Right ventricle myocardium superior (tissue), 1 donor: ENCODE data around the gene SPRYD3. TPM values are rescaled to one million over a fixed set of nuclear protein-coding genes. Genes with fewer than 3 reads are reported as not detected.

Experiments used
- ATAC-seq: fragments of 200-7000 bp; cut with Tn5 transposase; one replicate; pipeline ENCODE4 v1.9.1; 2020; ENCODE audit warnings: mild to moderate bottlenecking; ENCODE audit not compliant: poor library complexity
- DNase-seq: peaks from one replicate; pipeline ENCODE4 v3.0.0-alpha.2; 2020
- intact Hi-C: fragments of 100-400 bp; cut with DNase I; formaldehyde crosslinking; loops from one replicate; pipeline ENCODE4 v1.11.2; 2022
- total RNA-seq: library from RNA; stranded (reverse); fragmentation: NEBNext Ultra II Directional; extraction: Animal tissue kit (Norgen Biotek cat#: 25700); gene quantifications from one replicate; pipeline ENCODE4 v1.2.1, GENCODE V29; 2021
- donor health status: DM: no; HTN: yes; CAD: no; lungs with severe emphysema.

The SPRYD3 gene
- total RNA-seq, 1 donor from 2014 or later = 37.8 TPM

DNA sequence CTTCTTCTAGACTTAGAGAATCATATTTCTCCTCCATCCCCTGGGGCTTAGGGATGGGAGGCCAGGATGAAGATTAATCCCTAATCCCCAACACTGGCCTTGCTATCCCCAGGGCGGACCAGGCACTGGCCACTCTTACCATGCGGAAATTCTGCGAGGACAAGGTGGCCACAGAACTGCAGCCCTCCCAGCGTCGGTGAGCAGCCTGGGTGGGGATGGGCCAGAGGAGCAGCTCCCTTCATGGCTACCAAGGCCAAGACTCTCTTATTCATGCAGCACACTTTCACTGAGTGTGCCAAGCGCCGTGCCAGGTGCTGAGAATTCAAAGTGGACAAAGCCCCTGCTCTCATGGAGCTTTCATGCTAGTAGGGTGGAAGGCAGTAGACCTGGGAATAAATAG is 22.3 kb downstream of the SPRYD3 start:
- intact Hi-C loops = no loop called here
- DNase-seq (no peak), ATAC-seq (no peak)

DNA sequence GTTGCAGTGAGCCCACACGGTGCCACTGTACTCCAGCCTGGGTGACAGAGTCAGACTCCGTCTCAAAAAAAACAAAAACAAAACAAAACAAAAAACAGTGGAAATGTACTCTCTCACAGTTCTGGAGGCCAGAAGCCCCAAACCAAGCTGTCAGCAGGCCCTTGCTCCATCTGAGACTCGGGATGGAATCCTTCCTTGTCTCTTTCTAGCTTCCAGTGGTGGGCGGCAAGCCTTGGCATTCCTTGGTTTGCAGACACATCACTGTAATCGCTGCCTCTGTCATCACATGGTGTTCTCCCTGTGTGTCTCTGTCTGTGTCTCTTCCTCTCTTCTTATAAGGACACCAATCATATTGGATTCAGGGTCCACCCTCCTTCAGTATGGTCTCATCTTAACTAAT is 22.9 kb downstream of the SPRYD3 start:
- intact Hi-C loops = no loop called here
- no peak for ATAC-seq
- no peak for DNase-seq

DNA sequence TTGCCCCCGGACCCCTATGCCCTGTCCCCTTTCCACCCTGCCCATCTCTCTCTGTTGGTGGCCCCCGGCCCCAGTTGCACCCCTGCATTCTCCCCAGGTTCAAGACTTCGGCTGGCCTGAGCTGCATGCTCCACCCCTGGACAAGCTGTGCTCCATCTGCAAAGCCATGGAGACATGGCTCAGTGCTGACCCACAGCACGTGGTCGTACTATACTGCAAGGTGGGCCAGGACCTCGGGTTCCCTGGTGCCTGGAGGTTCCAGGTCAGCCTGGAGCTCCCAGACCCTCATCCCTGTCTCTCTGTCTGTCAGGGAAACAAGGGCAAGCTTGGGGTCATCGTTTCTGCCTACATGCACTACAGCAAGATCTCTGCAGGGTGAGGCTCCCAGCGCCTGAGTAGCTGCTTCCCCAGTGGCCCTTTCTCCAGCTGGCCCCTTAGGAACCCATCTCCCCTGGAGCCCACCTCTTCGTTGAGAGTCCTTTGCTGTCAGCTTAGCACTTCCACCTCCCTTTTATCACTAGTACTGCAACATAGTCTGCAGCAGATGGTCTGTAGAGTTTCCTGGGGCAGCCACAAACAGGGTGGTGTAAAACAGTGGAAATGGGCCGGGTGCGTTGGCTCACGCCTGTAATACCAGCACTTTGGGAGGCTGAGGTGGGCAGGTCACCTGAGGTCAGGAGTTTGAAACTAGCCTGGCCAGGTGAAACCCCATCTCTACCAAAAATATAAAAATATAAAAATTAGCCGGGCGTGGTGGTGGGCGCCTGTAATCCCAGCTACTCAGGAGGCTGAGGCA is 23.5 kb downstream of the SPRYD3 start:
- ATAC-seq = no peak
- intact Hi-C loops = no loop called here
- DNase-seq = no peak

DNA sequence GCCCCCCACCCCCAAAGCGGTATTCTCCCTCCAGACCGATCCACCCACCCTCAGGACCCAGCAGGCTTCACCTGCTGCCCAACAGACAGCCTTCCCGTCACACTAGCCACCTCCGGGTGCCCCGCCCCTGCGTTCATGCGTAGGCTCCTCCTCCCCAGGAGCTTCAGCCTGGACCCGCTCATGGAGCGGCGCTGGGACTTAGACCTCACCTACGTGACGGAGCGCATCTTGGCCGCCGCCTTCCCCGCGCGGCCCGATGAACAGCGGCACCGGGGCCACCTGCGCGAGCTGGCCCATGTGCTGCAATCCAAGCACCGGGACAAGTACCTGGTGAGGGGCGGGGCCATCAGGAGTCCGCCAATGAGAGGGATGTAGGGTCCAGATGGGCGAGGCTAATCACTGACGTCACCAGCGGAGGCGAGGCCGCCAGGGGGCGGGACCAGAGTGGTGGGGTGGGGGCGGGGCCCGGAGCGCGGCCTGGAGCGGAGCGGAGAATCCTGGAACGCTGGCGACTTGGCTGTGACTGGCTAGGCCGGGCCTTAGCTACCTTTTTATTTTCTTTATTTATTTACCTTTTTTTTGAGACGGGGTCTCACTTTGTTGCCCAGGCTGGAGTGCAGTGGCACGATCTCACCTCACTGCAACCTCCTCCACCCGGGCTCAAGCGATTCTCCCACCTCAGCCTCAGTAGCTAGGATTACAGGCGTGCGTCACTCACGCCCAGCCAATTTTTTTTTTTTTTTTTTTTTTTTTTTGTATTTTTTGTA is 24.9 kb downstream of the SPRYD3 start:
- DNase-seq = peak; percentile 95
- intact Hi-C loops = no loop called here
- peak; percentile 65 for ATAC-seq

DNA sequence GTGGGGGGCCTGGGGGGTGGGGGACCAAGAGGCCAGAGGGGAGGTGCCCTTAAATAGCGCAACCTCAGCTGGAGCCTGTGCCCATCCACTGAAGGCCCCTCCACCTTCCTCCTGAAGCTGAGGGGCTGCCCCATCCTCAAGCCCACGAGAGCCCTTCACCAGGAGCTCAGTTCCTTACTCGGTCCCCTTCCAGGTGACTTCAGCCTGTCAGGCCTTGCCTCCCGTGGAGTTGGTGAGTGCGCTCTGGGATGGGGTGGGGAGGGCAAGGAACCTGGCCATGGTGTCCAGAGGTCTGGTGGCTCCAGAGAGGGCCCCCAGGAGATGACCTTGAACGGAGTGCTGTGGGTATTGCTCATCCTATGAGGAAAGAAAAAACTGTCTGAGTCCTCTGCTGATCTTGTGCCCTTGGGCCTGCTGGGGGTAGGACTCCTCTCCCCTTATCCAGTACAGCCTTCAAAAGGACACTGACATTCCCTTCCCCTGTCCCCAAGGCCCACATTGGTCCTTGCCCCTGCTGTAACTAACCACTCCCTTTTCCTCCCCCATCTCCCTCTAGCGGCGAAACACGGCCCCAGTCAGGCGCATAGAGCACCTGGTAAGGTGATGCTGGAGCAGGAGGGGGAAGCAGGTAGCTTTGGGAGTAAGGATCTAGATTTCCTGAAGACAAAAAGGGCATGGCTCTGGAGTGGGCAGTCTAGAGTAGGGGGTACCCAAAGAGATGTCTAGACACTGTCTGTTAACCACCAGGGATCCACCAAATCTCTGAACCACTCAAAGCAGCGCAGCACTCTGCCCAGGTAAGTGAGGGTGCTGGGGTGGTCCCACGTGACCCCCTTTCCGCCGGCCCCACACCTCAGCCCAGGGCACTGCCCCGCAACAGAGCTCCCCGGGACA is 25.7 kb downstream of the SPRYD3 start:
- ATAC-seq (peak; percentile 5), DNase-seq (no peak)
- intact Hi-C loops = no loop called here

DNA sequence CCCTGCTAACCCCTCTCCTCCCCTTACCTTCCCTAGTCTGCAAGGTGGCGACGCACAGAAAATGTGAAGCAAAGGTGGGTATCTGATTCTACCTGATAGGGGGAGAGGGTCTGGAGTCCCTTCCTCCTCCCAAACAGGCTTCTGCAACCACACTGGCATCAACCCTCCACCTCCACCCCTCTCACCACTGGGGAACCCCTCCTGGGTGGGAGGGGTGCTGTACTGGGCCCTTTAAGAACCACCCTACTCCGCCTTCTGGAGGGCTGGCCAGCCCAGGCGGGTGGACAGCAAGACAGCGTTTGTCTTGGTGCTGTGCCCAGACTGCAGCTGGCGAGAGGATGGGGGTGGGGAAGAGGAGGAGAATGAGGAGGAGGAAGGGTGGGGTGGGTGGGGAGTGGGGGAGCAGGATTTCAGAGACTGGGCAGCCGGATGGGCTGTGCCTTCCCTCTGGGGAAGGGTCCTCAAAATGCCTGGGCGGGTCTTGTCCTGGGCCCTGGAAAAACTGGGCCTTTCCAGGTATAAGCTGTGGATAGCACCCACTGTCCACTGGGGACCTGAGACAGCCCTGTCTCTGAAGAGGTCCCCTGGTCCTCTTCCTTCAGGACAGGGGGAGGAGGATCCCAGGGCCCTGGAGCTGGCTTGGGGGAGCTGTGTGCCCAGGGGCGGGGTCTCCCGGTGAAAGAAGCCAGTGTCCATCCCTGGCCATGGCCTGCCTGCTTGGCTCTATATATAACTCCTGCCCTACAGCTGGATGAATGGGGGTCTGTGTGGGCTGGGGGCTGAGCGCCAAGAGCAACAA is 26.6 kb downstream of the SPRYD3 start:
- ATAC-seq (peak; percentile 28), DNase-seq (peak; percentile 96)
- intact Hi-C loops = no loop called here

DNA sequence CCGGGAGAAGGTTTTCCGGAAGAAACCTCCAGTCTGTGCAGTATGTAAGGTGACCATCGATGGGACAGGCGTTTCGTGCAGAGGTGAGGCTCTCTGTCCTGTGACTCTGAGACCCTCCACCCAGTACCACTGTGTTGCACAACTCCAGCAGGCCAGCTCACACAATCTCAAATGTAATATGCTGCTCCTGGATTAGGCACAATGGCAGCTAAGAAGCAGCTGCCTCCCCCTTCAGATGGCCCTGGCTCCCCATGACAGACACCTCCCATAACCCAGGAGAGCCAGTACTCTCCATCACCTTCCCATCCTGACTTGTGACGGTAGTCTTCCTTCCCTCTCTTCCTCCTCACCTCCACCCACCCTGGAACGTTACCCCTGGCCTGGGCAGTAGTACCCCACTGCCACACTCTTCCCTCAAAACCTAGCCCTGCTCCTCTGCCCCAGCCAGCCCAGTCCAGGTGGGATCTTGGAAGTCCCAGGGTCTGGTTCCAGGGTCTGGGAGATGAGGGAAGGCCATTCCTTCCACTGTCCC is 27.2 kb downstream of the SPRYD3 start:
- DNase-seq (no peak), ATAC-seq (no peak)
- intact Hi-C loops = no loop called here

DNA sequence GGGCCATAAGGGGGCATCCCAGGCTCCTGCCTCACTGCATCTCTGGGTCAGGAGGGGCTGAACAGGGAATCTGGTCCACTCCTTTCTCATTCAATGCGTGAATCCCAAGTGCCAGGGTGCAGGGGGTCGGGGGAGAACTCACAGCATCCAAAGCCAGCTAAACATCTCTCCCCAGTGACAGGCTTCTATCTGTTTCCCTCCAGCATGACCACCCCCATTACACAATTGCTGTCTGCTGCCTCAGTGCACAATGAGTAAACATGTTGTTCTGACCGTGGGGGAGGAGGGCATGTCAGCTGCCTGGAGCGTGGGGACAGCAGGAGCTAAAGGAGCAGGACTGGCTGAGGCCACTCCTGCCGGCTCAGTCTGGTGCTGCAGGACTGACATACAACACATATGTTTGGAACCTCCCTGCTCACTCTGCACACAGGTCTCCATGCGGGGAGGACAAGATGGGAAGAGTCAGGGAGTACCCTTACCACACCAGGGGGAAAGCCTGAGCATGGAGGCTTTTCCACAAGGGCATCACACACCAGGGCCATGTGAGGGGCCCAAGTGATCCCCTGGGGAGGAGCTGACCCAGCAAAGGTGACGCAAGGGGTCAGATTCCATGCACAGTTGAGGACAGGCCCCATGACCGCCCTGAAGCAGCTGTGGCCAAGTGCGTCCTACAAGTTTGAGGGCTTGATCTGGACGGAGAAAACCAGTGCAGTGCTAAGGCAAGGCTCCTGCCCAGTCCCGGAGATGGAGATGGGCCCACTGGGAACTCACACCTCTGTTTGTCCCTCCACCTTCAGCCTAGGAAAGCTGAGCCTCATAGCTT is 27.9 kb downstream of the SPRYD3 start:
- ATAC-seq (peak; percentile 3), DNase-seq (peak; percentile 87)
- intact Hi-C loops = no loop called here

DNA sequence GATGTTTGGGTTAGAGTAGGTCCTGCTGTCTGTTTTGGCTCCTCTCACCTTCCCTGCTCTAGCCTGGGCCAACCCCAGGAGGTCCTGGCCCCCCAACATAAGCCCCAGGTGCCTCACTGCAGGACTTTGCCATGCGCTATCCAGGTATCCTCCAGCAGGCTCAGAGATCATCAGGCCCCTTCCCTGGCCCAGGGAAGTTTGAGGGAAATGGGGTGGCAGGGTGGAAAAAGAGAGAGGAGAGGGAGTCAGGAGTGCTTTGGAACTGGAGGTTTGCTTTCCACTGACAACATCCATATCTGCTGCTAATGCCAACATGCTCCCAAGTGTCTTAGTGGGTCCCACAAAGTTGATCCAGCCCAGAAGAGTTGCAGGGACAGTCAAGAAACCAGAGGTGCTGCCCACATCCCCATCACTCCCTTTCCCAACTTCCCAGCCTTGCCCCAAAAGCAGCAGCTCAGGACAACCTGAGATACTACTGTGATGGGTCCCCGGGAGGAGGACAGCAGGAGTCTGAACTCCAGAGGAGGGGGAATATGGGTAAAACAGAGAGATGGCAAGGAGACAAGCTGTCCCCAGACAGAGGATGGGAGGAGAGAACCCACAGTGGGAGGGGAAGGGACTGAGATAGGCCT is 28.6 kb downstream of the SPRYD3 start:
- intact Hi-C loops = no loop called here
- DNase-seq = no peak
- no peak for ATAC-seq

DNA sequence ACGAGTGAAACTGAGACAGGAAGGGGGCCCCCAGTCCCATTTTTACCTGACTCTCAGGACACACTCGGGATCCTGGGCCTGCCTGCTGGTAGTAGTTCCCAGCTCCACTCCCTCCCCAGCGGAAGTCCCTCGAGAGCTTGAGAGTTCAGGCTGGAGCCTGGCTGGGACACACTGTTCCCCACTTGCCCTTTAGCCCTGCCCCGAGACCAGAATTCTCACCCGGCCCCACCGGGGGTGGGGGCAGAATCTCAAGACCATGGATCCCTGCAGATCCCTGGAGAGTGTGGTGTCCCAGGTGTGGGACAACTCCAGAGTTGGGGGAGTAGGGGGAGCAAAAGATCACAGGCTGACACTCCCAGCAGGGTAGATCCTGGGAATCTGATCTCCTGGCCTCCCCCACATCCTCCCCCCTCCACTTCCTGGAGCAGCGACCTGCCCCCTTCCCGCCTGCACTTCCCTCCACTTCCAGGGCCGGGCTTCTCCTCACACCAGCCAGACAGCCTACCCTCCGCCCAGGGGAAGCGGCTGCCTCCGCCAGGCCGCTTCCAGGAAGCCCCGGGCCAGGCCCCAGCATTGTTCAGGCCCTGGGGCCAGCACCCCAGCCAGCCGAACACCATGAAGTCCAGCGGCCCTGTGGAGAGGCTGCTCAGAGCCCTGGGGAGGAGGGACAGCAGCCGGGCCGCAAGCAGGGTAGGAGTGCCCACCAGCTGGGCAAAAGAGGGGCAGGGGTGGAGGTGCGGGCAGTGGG is 29.4 kb downstream of the SPRYD3 start, which contains the start of gene TNS2:
TNS2 (plus strand) TSS at position 495 of the 748 bp plus-strand sequence; CDS start at position 616, 121 bp downstream.
- intact Hi-C loops = no loop called here
- ATAC-seq (peak; percentile 27), DNase-seq (peak; percentile 92)

DNA sequence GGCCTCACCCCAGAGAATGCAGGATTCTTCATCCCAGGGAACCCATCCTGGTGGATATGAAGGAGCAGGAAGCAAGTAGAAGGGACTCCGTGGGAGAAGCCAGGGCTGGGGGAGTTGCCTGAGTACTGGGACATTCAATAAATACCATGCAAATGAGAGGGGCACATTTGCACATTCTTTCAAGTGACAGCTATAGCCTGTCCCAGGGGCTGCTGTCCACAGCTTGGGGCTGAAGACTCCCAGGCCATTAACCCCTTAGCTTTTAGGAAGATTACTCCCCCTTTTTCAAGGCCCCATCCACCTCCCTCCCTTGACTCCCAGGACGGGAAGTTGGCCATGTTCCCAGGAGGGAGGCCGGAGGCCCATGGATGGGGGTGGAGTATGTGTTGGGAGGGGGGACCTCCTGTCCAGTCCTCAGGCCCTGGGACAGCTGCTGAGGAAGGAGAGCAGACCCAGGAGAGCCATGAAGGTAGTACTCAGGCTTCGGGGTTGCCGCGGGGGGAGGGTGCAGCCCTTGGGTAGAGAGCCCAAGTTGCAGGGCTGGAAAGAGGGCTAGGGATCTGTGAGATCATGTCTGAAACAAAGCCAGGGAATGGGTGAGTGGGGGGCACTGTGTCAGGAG is 30.3 kb downstream of the SPRYD3 start:
- peak; percentile 88 for DNase-seq
- intact Hi-C loops = no loop called here
- peak; percentile 14 for ATAC-seq

DNA sequence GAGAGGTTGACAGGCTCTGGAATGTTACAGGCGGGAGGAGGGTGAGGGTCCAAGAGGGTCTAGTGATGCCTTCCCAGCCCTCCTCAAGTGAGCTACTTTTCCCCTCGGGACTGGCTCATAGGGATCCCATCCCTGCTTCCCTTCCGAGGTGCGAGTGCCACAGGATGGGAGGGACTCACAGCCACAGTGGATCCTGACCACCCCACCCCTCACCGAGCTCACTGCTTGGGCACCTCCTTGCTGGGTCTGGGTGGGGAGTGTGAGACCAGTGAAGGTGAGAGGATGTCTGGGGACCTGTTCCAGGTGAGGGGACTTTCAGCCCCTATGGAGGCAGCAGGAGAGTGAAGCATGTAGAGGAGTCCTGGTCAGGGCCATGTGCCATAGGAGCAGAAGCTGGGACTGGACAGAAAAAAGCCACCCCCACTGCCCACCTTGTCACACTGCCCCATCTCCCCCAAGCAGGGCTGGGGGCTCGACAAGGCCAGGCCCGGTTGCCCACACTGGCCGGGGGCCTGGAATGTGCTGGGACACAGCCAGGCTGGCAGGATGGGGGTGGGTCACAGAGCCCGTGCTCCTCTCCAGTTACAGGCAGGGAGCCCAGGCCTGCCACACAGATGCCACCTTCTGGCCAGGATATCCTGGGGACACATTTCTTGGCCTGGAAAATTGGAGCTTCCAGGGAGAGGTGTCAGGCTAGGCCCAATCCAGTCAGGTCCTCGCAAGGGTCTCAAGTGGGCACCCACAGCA is 31.0 kb downstream of the SPRYD3 start:
- peak; percentile 21 for ATAC-seq
- DNase-seq = peak; percentile 87
- intact Hi-C loops = no loop called here

DNA sequence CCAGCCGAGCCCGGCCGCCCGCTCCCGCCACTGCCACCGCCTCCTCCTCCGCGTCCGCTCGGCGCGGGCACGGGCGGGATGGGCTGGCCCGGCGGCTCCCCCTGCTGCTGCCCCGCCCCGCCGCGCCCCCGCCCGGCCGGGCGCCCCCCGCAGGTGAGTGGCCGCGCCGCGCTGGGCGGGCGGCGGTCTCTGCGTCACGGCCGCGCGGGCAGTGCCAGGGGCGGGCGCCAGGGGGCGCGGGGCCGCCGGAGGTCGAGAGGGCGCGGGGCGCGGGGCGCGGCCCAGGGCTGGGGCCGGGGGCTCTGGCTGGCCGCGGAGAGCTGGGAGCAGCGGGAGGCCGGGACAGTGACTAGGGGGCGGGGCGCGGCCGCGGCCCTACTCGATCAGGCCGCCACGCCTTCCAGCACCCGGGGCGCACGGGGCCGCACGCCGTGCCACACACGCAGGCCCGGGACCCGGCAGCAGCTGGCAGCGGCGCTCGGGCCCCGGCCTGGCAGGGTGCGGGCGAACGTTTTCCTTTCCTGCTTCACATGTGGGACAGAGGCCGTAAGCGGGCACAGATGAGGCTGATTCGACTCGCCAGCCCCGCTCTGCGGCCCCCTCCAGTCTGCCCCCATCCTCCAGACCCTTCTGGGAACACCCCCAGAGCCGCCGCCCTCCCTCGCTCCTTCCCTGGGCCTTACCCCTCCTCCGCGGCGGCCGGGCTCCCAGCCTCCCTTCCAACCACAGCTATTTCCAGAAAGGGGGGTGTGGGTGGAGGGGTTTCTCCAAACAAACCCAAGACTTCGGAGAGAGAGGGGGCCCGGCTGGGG is 31.8 kb downstream of the SPRYD3 start:
- DNase-seq = peak; percentile 92
- ATAC-seq = peak; percentile 19
- intact Hi-C loops = no loop called here

DNA sequence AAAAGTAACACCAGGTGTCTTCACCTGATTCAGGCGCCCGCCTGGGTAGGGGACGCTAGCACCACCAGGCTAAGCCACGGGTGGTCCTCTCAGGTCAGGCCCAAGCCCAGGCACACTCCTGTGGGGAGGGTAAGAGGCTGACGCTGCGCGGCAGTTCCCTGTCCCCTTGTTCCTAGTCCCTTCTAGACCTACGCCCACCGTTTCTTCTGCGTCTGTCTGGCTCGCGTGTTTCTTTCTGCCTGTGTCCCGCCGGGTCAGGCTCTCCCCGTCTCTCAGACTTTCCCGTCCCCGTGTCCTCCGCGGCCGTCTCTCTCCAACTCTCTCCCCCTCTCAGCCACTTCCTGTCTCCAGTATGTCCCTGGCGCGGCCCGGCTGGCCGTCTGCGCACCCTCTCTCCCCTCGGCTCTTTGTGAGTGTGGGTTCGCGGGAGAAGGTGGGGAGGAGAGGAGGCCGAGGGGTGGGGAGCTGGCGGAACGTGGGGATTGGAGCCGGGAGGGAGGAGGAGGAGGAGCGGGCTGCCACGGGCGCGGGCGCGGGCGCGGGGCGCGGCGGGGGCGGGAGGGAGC is 32.5 kb downstream of the SPRYD3 start:
- intact Hi-C loops = no loop called here
- DNase-seq (peak; percentile 93), ATAC-seq (peak; percentile 30)
